Left ventricle myocardium inferior (tissue), 1 donor: Measurements from ENCODE around the gene NCAPD2. TPM values are rescaled to one million over a fixed set of nuclear protein-coding genes. Genes with fewer than 3 reads are reported as not detected.

ENCODE experiments used
- DNase-seq: peaks from one replicate; pipeline ENCODE4 v3.0.0-alpha.2; 2020
- H3K27ac ChIP-seq: fragments of 200-600 bp; replicated peaks from 2 replicates; pipeline ENCODE4 v1.8.0; 2021
- H3K27me3 ChIP-seq: fragments of 200-600 bp; 2 replicates; pipeline ENCODE4 v1.8.0; 2021; ENCODE audit warnings: low read depth
- H3K36me3 ChIP-seq: fragments of 200-600 bp; 2 replicates; pipeline ENCODE4 v1.8.0; 2021
- H3K4me1 ChIP-seq: fragments of 200-600 bp; 2 replicates; pipeline ENCODE4 v1.8.0; 2021
- H3K4me3 ChIP-seq: fragments of 200-600 bp; 2 replicates; pipeline ENCODE4 v1.8.0; 2021; ENCODE audit warnings: mild to moderate bottlenecking, moderate library complexity
- H3K9me3 ChIP-seq: fragments of 200-600 bp; replicated peaks from 2 replicates; pipeline ENCODE4 v1.8.0; 2021
- CTCF ChIP-seq: fragments of 200-600 bp; IDR thresholded peaks from 2 replicates; pipeline ENCODE4 v1.8.0; 2021; ENCODE audit warnings: antibody characterized with exemption, mild to moderate bottlenecking, borderline replicate concordance
- intact Hi-C: fragments of 100-400 bp; cut with micrococcal nuclease; formaldehyde crosslinking; loops from one replicate; pipeline ENCODE4 v1.11.0; 2022
- total RNA-seq: library from RNA; stranded (reverse); fragmentation: NEBNext Ultra II Directional; extraction: Animal tissue kit (Norgen Biotek cat#: 25700); gene quantifications from one replicate; pipeline ENCODE4 v1.2.1, GENCODE V29; 2021
- donor health status: DM: no; HTN: yes; CAD: no; lungs with severe emphysema.

The NCAPD2 gene
- total RNA-seq, 1 donor from 2014 or later = 9.2 TPM

- Histone ChIP-seq H3K27ac (peak overlapping the region; percentile 97), H3K4me1 (peaks cover 81% of the 10 kb centered on the region), H3K36me3 (peaks cover 54% of the 10 kb centered on the region), H3K9me3 (no peaks in the 10 kb centered on the region), H3K27me3 (no peaks in the 10 kb centered on the region), H3K4me3 (no peak overlapping the region)
- intact Hi-C loops = no loop called here
- TF ChIP-seq CTCF = no peak
- DNase-seq = no peak
Observed at GRCh38 chr12:6539314-6539682, 45.4 kb downstream of the NCAPD2 start.

GRCh38 chr12:6539707-6540134, 45.8 kb downstream of the NCAPD2 start:
- DNase-seq = peak; percentile 45
- intact Hi-C loops = no loop called here
- no peak overlapping the region for H3K4me3 ChIP-seq
- no peaks in the 10 kb centered on the region for H3K27me3 ChIP-seq
- H3K36me3 ChIP-seq = peaks cover 57% of the 10 kb centered on the region
- peak overlapping the region; percentile 97 for H3K27ac ChIP-seq
- peaks cover 77% of the 10 kb centered on the region for H3K4me1 ChIP-seq
- no peaks in the 10 kb centered on the region for H3K9me3 ChIP-seq
- TF ChIP-seq CTCF = no peak

GRCh38 chr12:6540181-6540877, 46.4 kb downstream of the NCAPD2 start:
- Histone ChIP-seq H3K4me3 (peak overlapping the region; percentile 8), H3K4me1 (peaks cover 71% of the 10 kb centered on the region)
- intact Hi-C loops = no loop called here

GRCh38 chr12:6541371-6542165, 47.7 kb downstream of the NCAPD2 start:
- Histone ChIP-seq H3K36me3 (peaks cover 59% of the 10 kb centered on the region), H3K4me3 (no peak overlapping the region), H3K4me1 (peaks cover 66% of the 10 kb centered on the region), H3K27me3 (no peaks in the 10 kb centered on the region), H3K27ac (peak overlapping the region; percentile 97), H3K9me3 (no peaks in the 10 kb centered on the region)
- intact Hi-C loops = no loop called here
- TF ChIP-seq CTCF = no peak
- no peak for DNase-seq

More at GRCh38 chr12:6540181-6540877, 46.4 kb downstream of the NCAPD2 start:
- Histone ChIP-seq H3K27me3 (no peaks in the 10 kb centered on the region), H3K36me3 (peaks cover 60% of the 10 kb centered on the region), H3K9me3 (no peaks in the 10 kb centered on the region), H3K27ac (peak overlapping the region; percentile 97)
- DNase-seq = peak; percentile 91
- TF ChIP-seq CTCF = no peak

GRCh38 chr12:6542209-6543009, 48.5 kb downstream of the NCAPD2 start:
- peaks cover 59% of the 10 kb centered on the region for H3K36me3 ChIP-seq
- no peaks in the 10 kb centered on the region for H3K27me3 ChIP-seq
- no peak overlapping the region for H3K4me3 ChIP-seq
- intact Hi-C loops = no loop called here
- H3K27ac ChIP-seq = peak overlapping the region; percentile 97
- no peak for DNase-seq
- no peak for TF ChIP-seq CTCF
- no peaks in the 10 kb centered on the region for H3K9me3 ChIP-seq
- peaks cover 60% of the 10 kb centered on the region for H3K4me1 ChIP-seq
